Fibroblast of lung (primary cell): ENCODE measurements around the gene TMEM62. TPM values are rescaled to one million over a fixed set of nuclear protein-coding genes. Genes with fewer than 3 reads are reported as not detected.

ENCODE experiments used
- DNase-seq, 2 donors: peaks; one replicate each; pipeline versions ENCODE4 v3.0.0 to v3.0.0-alpha.2; 2010; ENCODE audit warnings: low read depth in 2 of 2
- H2AFZ ChIP-seq: 2 replicates; pipeline ENCODE4 v1.5.1; 2012; ENCODE audit warnings: low read length, control low read depth, inconsistent platforms
- H3K27ac ChIP-seq: 2 replicates; pipeline ENCODE4 v1.5.1; 2011; ENCODE audit warnings: low read length, control low read depth; ENCODE audit not compliant: insufficient read depth
- H3K27me3 ChIP-seq: 2 replicates; pipeline ENCODE4 v1.5.1; 2011; ENCODE audit warnings: mild to moderate bottlenecking, low read length; ENCODE audit not compliant: control insufficient read depth, insufficient read depth
- H3K36me3 ChIP-seq: 2 replicates; pipeline ENCODE4 v1.5.1; 2011; ENCODE audit warnings: low read length; ENCODE audit not compliant: control insufficient read depth, insufficient read depth
- H3K4me1 ChIP-seq: 2 replicates; pipeline ENCODE4 v1.5.1; 2011; ENCODE audit warnings: low read length; ENCODE audit not compliant: control insufficient read depth, insufficient read depth; ENCODE audit errors: extremely low read depth
- H3K4me2 ChIP-seq: 2 replicates; pipeline ENCODE4 v1.5.1; 2011; ENCODE audit warnings: low read length, control low read depth; ENCODE audit not compliant: insufficient read depth; ENCODE audit errors: extremely low read depth
- H3K4me3 ChIP-seq, 4 experiments: fragments of 200-600 bp in 1 of 4; sonication (generic) in 1 of 4; replicated peaks in 1 of 4; 2 replicates each; pipeline ENCODE4 v1.5.1; 2011 to 2016; ENCODE audit warnings: low read length in 4 of 4, low read depth in 3 of 4, mild to moderate bottlenecking in 3 of 4, control low read depth in 2 of 4, inconsistent platforms in 1 of 4, mixed read lengths in 1 of 4; ENCODE audit not compliant: insufficient read depth in 1 of 4; ENCODE audit errors: control extremely low read depth in 1 of 4
- H3K79me2 ChIP-seq: 2 replicates; pipeline ENCODE4 v1.5.1; 2012; ENCODE audit warnings: mild to moderate bottlenecking, low read length, inconsistent platforms; ENCODE audit not compliant: control insufficient read depth, insufficient read depth
- H3K9ac ChIP-seq: 2 replicates; pipeline ENCODE4 v1.5.1; 2011; ENCODE audit warnings: mild to moderate bottlenecking, low read length, control low read depth; ENCODE audit not compliant: insufficient read depth
- H3K9me3 ChIP-seq: 2 replicates; pipeline ENCODE4 v1.5.1; 2012; ENCODE audit warnings: low read depth, low read length; ENCODE audit not compliant: control insufficient read depth, insufficient read depth
- H4K20me1 ChIP-seq: 2 replicates; pipeline ENCODE4 v1.5.1; 2011; ENCODE audit warnings: low read length; ENCODE audit not compliant: control insufficient read depth, insufficient read depth; ENCODE audit errors: extremely low read depth
- CTCF ChIP-seq, 2 donors: IDR thresholded peaks in 1 of 2; conservative IDR thresholded peaks in 1 of 2; 1 replicate in 1 of 2; 2 replicates in 1 of 2; pipeline ENCODE4 v1.5.1; 2011 to 2012; ENCODE audit warnings: low read length in 2 of 2, control low read depth in 1 of 2, inconsistent platforms in 1 of 2, low read depth in 1 of 2, mild to moderate bottlenecking in 1 of 2
- EZH2 ChIP-seq: IDR thresholded peaks from 2 replicates; pipeline ENCODE4 v1.5.1; 2012; ENCODE audit warnings: low read length, control low read depth, mild to moderate bottlenecking; ENCODE audit errors: missing control alignments
- polyA plus RNA-seq, 2 donors: library from polyadenylated mRNA; depleted of rRNA in 1 of 2; stranded (reverse) in 1 of 2; unstranded in 1 of 2; fragments of >200 nt; gene quantifications; 2 replicates each; pipeline ENCODE4 v1.2.1, GENCODE V29; 2011 to 2012; ENCODE audit warnings: missing spikeins in 1 of 2
- total RNA-seq: library from RNA; depleted of rRNA; stranded (reverse); fragments of >200 nt; gene quantifications from 2 replicates; pipeline ENCODE4 v1.2.1, GENCODE V29; 2014

Gene TMEM62
- total and polyA plus RNA-seq, 2 donors (not counting 1 experiment from before 2014, with no cell fraction given): 10.7 to 20.8 TPM

- Histone ChIP-seq H3K9ac (no peak overlapping the region), H3K27ac (no peak overlapping the region), H3K4me2 (no peak overlapping the region), H3K79me2 (no peaks in the 10 kb centered on the region), H2AFZ (no peak overlapping the region), H3K4me3 (no peak overlapping the region), H4K20me1 (no peaks in the 10 kb centered on the region), H3K27me3 (peaks cover 20% of the 10 kb centered on the region), H3K4me1 (no peaks in the 10 kb centered on the region), H3K9me3 (no peaks in the 10 kb centered on the region), H3K36me3 (no peaks in the 10 kb centered on the region)
- TF ChIP-seq CTCF (conservative IDR thresholded peaks at IDR 0.05 in 1 of 2, IDR thresholded peaks at IDR 0.05 in 1 of 2; ENCODE audit: low read depth in 1 of 2, low read length in 2 of 2) (no peak), EZH2 (no peak)
- no peak for DNase-seq
Observed at GRCh38 chr15:43212299-43212698, 78.9 kb downstream of the TMEM62 start.

- H2AFZ ChIP-seq: no peak overlapping the region
- H3K4me3 ChIP-seq: no peak overlapping the region
- H3K27ac ChIP-seq: no peak overlapping the region
- H3K79me2 ChIP-seq: no peaks in the 10 kb centered on the region
- TF ChIP-seq CTCF (conservative IDR thresholded peaks at IDR 0.05 in 1 of 2, IDR thresholded peaks at IDR 0.05 in 1 of 2; ENCODE audit: low read depth in 1 of 2, low read length in 2 of 2) (no peak), EZH2 (no peak)
- no peak for DNase-seq
- H3K9me3 ChIP-seq: no peaks in the 10 kb centered on the region
- H4K20me1 ChIP-seq: no peaks in the 10 kb centered on the region
- H3K27me3 ChIP-seq: peaks cover 16% of the 10 kb centered on the region
- H3K9ac ChIP-seq: no peak overlapping the region
- no peaks in the 10 kb centered on the region for H3K36me3 ChIP-seq
- H3K4me1 ChIP-seq: no peaks in the 10 kb centered on the region
- no peak overlapping the region for H3K4me2 ChIP-seq
Observed at GRCh38 chr15:43212951-43213350, 79.6 kb downstream of the TMEM62 start.

GRCh38 chr15:43213466-43213865 lies 80.1 kb downstream of the TMEM62 start:
- Histone ChIP-seq H4K20me1 (no peaks in the 10 kb centered on the region), H3K4me3 (no peak overlapping the region), H3K27me3 (peaks cover 16% of the 10 kb centered on the region), H3K9ac (no peak overlapping the region), H3K9me3 (no peaks in the 10 kb centered on the region), H3K27ac (no peak overlapping the region), H3K4me2 (no peak overlapping the region), H2AFZ (no peak overlapping the region), H3K79me2 (no peaks in the 10 kb centered on the region), H3K36me3 (no peaks in the 10 kb centered on the region), H3K4me1 (no peaks in the 10 kb centered on the region)
- no peak for DNase-seq
- TF ChIP-seq EZH2 (no peak), CTCF (conservative IDR thresholded peaks at IDR 0.05 in 1 of 2, IDR thresholded peaks at IDR 0.05 in 1 of 2; ENCODE audit: low read depth in 1 of 2, low read length in 2 of 2) (no peak)
